Measurements from ENCODE around the gene PKN2.
A peak's percentile ranks its signal among the peaks of the same experiment; 100 is the strongest.

Gene PKN2

DNA sequence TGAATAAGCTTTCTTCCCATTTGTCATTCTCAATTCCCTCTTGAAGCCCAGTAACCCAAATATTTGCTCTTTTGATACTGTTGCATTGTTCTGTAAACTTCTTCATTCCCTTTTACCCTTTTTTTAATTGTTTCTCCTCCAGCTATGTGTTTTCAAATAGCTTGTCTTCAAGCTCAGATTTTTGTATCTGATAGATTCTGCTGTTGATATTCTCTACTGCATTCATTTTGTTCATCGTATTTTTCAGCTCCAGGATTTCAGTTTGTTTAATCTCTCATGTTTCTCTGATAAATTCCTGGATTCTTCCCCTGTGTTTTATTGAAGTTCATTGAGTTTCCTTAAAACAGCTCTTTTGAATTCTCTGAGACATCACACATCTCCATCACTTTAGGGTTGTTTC lies 51.8 kb downstream of the PKN2 start:
- DNase-seq: no peak

GRCh38 chr1:88736633-88737248 lies 52.7 kb downstream of the PKN2 start:
- peak in 1 of 2 experiments; percentile 8 for DNase-seq

DNA sequence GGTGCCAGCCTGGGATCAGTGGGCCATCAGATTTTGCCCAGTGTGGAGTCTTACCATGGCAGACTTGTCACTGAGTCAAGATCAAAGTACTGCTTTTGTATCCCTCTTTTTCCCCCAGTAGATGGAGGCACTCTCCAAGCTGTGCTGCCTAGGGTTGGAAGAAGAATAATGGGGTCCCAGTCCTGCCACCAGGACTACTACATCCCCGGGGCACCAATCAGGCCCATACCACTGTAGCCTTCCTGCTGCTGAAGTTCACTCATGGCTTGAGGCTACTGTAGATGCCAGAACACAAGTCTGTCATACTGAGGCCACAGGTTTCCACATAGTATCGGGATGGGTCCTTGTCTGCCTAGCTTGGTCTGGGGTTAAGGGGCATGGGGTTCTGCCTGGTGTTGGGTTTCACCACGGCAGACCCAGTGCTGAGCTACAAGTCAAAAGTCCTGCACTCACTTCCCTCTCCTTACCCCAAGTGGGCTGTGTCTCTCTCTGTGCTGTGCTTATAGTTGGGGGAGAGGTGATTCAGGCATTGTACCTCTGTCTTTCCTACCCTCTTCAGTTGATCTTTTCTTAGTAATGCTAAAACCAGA lies 53.4 kb downstream of the PKN2 start:
- DNase-seq: no peak

GRCh38 chr1:88740784-88741183 lies 56.7 kb downstream of the PKN2 start:
- DNase-seq: no peak

DNA sequence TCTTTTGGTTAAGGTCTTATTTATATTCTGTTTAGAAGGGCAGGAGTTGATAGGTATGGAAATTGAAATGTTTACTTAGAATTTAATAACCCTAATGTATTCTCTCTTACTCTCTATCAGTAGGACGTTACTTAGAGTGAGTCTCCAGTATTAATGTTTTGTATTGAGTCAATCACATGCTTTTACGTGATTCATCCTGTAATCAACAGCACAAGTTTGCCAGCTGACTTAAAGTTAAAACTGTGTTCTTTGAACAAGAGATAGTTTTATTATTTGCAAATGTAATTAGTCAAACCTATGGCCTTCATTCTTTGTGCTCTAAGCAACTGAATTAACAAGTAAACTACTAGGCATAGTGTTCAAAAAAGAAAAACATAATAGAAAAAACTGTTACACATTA lies 57.3 kb downstream of the PKN2 start:
- DNase-seq: no peak

- no peak for DNase-seq
These were observed 58.5 kb downstream of the PKN2 start for GRCh38 chr1:88742531-88742930.

DNA sequence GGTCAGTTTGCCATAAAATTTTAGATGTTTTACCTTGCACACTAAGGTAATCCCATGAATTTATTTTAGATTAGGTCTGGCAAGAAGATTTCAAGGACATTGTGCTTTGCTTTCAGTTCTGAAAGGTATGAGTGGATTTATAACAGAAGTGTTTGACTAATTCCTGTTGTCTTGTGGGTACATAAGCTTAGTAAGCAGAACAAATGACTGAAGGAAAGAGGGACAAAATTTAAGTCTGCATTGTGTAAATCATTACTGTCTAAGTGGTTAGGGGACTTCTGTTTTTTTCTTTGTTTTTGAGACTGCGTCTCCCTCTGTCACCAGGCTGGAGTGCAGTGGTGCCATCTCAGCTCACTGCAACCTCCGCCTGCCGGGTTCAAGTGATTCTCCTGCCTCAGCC lies 60.1 kb downstream of the PKN2 start:
- no peak for DNase-seq

DNA sequence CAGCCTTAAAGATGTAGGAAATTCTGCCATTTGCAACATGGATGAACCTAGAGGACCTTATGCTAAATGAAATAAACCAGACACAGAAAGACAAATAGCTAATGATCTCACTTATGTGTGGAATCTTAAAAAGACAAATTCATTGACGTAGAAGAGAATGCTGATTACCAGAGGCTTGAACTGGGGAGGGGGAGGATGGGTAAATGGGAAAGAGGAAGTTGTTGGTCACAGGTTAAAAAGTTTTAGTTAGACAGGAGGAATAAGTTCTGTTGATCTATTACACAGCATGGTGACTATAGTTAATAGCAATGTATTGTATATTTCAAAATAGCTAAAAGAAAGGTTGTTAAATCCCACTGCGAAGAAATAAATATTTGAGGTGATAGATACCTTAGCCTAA lies 62.8 kb downstream of the PKN2 start:
- no peak for DNase-seq

- DNase-seq: no peak
These were observed 67.6 kb downstream of the PKN2 start for GRCh38 chr1:88751714-88752113.

DNA sequence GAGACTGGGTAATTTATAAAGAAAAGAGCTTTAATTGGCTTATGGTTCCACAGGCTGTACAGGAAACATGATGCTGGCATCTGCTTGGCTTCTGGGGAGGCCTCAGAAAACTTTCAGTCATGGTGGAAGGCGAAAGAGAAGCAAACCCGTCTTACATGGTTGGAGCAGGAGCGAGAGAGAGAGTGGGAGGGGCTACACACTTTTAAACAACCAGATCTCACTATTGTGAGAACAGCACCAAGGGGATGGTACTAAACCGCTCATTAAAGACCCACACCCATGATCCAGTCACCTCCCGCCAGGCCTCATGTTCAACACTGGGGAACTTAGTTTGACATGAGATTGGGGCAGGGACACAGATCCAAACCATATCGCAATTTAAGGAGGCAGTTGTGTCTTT lies 69.4 kb downstream of the PKN2 start:
- no peak for DNase-seq

- DNase-seq: no peak
These were observed 79.8 kb downstream of the PKN2 start for GRCh38 chr1:88763649-88764406.

GRCh38 chr1:88768187-88768586 lies 84.1 kb downstream of the PKN2 start:
- DNase-seq: no peak

GRCh38 chr1:88768816-88769215 lies 84.7 kb downstream of the PKN2 start:
- no peak for DNase-seq

DNA sequence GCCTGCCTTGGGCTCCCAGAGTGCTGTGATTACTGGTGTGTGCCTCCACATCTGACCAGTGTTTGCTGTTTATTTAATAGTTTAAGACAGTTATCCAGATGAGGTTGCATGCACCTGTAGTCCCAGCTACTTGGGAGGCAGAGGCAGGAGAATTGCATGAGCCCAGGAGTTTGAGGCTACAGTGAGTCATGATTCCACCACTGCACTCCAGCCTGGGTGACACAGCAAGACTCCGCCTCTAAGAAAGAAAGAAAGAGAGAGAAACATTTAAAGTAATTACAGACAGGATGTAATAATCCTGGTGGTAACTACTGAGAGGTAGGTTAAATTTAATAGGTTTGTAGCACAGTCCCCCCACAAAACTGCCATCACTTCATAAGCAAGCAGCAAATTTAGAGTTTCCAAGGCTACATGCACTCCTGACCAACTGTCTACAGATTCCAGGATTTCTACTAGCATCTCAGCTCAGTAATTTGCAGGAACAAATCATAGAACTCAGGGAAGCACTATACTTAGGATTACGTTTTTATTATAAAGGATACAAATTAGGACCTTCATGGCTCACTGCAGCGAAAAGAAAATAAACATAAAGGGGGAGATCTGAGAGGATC lies 89.6 kb downstream of the PKN2 start:
- DNase-seq: no peak

GRCh38 chr1:88774151-88774556 lies 90.1 kb downstream of the PKN2 start:
- no peak for DNase-seq

GRCh38 chr1:88777604-88778149 lies 93.6 kb downstream of the PKN2 start:
- no peak for DNase-seq

DNA sequence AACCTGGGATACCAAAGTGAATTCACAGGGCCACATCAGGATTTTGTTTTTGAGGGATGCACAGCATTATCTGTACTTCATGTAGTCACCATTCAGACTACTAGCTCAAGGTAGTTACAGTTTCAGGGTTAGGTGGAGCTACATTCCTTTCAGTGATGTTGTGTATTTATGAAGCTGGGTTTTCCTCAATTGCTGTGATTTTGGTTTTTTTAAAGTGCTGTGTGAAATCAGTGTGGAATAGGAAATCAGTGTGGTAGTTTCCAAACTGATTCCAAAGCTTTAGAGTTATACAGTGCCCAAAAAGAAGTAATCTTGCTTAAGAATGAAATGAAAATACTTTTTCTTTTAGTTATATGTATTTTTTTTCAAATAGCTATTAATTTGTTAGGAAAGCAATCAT lies 95.8 kb downstream of the PKN2 start:
- DNase-seq: no peak

DNA sequence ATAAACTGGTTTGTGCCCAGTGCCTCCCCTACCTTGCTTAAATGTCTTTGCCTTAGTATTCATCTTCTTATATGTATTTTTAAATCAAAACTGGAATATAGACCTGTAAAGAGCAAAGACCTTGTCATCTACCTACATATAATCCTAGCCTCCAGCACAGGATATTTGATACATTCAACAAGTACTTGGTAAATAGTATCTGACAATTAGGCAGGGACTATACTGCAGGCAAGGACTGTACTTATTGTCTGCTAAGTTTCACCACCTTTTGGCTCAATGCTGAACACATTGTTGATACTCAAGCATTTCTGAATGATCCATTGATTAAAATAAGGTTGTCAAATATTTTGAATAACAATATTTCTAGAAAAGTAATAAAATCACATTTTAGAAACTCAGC lies 96.4 kb downstream of the PKN2 start:
- DNase-seq: no peak

DNA sequence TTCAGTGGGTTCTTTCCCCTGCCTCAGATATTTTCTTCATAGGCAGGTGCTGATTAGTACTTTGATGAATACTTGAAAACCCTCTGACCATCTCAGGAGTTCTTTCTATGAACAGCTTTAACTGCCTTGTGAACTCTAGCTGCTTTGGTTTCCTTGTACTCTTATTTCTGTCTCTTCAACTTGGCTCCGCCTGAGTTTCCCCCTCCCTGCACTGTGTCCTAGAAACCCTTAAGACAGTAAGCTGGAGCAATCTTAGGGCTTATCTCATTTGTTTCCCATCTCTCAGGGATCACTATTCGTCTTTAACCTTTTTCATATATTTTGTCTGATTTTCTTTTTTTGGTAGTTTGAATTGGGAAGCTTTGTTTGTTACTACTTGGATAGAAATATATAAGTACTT lies 99.1 kb downstream of the PKN2 start:
- DNase-seq: no peak

DNA sequence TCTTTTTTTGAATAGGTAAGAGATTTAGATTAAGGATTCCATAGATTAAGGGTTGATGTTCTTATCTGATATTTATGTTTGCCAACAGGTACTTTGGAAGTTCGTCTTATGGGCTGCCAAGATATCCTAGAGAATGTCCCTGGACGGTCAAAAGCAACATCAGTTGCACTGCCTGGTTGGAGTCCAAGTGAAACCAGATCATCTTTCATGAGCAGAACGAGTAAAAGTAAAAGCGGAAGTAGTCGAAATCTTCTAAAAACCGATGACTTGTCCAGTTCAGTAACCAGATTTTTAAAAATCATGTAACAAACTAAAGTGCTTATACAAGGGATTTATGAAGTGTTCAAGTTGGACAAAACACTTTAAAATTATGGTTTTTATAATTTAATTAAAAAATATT lies 100.5 kb downstream of the PKN2 start:
- no peak for DNase-seq

GRCh38 chr1:88787023-88787903 lies 103.2 kb downstream of the PKN2 start:
- DNase-seq: no peak

DNA sequence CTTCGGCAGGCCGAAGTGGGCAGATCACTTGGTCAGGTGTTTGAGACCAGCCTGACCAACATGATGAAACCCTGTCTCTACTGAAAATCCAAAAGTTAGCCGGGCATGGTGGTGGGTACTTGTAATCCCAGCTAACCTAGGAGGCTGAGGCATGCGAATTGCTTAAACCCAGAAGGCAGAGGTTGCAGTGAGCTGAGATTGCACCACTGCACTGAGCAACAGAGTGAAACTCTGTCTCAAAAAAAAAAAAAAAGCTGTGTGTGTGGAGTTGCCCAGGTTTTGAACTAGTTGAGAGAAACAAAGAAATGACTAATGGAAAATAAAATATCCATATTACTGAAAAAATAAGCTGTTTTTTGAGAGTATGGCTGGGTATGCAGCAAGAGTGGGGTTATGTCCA lies 107.1 kb downstream of the PKN2 start:
- no peak for DNase-seq

- DNase-seq: no peak
These were observed 115.4 kb downstream of the PKN2 start for GRCh38 chr1:88799491-88799890.

Measured in NCI-H526 (cell line).